Kidney tubule cell (primary cell): Measurements from ENCODE around the gene OTOG.
"Not testable (repeated sequence)": the region's sequence is repeated elsewhere in the genome, so short reads cannot be mapped to it uniquely, and the experiment has no call there.

Experiments
- DNase-seq: peaks from one replicate; pipeline ENCODE4 v3.0.0-alpha.2; 2018; ENCODE audit warnings: low spot score

The OTOG gene

GRCh38 chr11:17604201-17604914, 57.3 kb downstream of the OTOG start:
- no peak for DNase-seq

GRCh38 chr11:17604915-17605233, 57.8 kb downstream of the OTOG start:
- no peak for DNase-seq

GRCh38 chr11:17605651-17606122, 58.6 kb downstream of the OTOG start:
- no peak for DNase-seq

GRCh38 chr11:17606233-17607082, 59.4 kb downstream of the OTOG start:
- no peak for DNase-seq

- no peak for DNase-seq
Measured at GRCh38 chr11:17607083-17607429, 60.0 kb downstream of the OTOG start.

- DNase-seq, result no peak
Measured at GRCh38 chr11:17607591-17608570, 60.8 kb downstream of the OTOG start.

- DNase-seq, result no peak
Measured at GRCh38 chr11:17608821-17609220, 61.8 kb downstream of the OTOG start.

GRCh38 chr11:17609291-17610084, 62.4 kb downstream of the OTOG start:
- no peak for DNase-seq

GRCh38 chr11:17610085-17610894, 63.2 kb downstream of the OTOG start:
- no peak for DNase-seq

- DNase-seq, result no peak
Measured at GRCh38 chr11:17611049-17611448, 64.0 kb downstream of the OTOG start.

GRCh38 chr11:17611503-17612220, 64.6 kb downstream of the OTOG start:
- no peak for DNase-seq

GRCh38 chr11:17612221-17613188, 65.4 kb downstream of the OTOG start:
- DNase-seq, result no peak

- DNase-seq, result no peak
Measured at GRCh38 chr11:17613428-17613962, 66.4 kb downstream of the OTOG start.

GRCh38 chr11:17613983-17614382, 66.9 kb downstream of the OTOG start:
- no peak for DNase-seq

GRCh38 chr11:17622711-17623110, 75.7 kb downstream of the OTOG start:
- DNase-seq, result not testable (repeated sequence)

GRCh38 chr11:17629113-17629512, 82.1 kb downstream of the OTOG start:
- no peak for DNase-seq

- DNase-seq, result no peak
Measured at GRCh38 chr11:17630936-17631335, 83.9 kb downstream of the OTOG start.

- DNase-seq, result no peak
Measured at GRCh38 chr11:17631702-17632365, 84.8 kb downstream of the OTOG start.
